GM12878 (cell line): Measurements from ENCODE around the gene ALKBH2. TPM values are rescaled to one million over a fixed set of nuclear protein-coding genes. Genes with fewer than 3 reads are reported as not detected.

Source experiments
- ATF2 ChIP-seq: IDR thresholded peaks from 2 replicates; pipeline ENCODE4 v1.6.1; 2012; ENCODE audit warnings: low read length, inconsistent platforms
- BCL11A ChIP-seq: IDR thresholded peaks from 2 replicates; pipeline ENCODE4 v1.6.1; 2011; ENCODE audit warnings: low read depth, low read length
- HCFC1 ChIP-seq: fragments of 150-350 bp; IDR thresholded peaks from 2 replicates; pipeline ENCODE4 v1.6.1; 2014; ENCODE audit warnings: low read length
- IKZF2 ChIP-seq, 2 experiments: fragments of 450-650 bp; IDR thresholded peaks; 2 replicates each; pipeline ENCODE4 v1.6.1; 2017; ENCODE audit warnings: mild to moderate bottlenecking in 2 of 2, moderate library complexity in 2 of 2
- KAT2A ChIP-seq: conservative IDR thresholded peaks from 2 replicates; pipeline ENCODE4 v1.6.1; 2011; ENCODE audit warnings: low read depth, low read length; ENCODE audit not compliant: control insufficient read depth
- SPI1 ChIP-seq: IDR thresholded peaks from 2 replicates; pipeline ENCODE4 v1.6.1; 2011; ENCODE audit warnings: low read depth, mild to moderate bottlenecking, low read length, moderate library complexity, borderline replicate concordance; ENCODE audit not compliant: insufficient read depth
- STAT1 ChIP-seq: fragments of 450-650 bp; conservative IDR thresholded peaks from 2 replicates; pipeline ENCODE4 v1.6.1; 2014; ENCODE audit warnings: antibody characterized with exemption, mild to moderate bottlenecking
- TCF7 ChIP-seq: IDR thresholded peaks from 2 replicates; pipeline ENCODE4 v1.6.1; 2014; ENCODE audit warnings: antibody characterized with exemption, borderline replicate concordance
- ZBED1 ChIP-seq: IDR thresholded peaks from 2 replicates; pipeline ENCODE4 v1.6.1; 2016; ENCODE audit warnings: borderline replicate concordance
- ZBTB4 ChIP-seq: fragments of 450-650 bp; formaldehyde crosslinking; IDR thresholded peaks from 2 replicates; pipeline ENCODE4 v1.4.0; 2022; ENCODE audit warnings: mild to moderate bottlenecking, moderate library complexity
- ZNF217 ChIP-seq: fragments of 450-650 bp; IDR thresholded peaks from 2 replicates; pipeline ENCODE4 v1.6.1; 2017; ENCODE audit warnings: antibody characterized with exemption, mild to moderate bottlenecking
- polyA plus RNA-seq, 11 experiments: library from polyadenylated mRNA; depleted of rRNA in 4 of 11; unstranded in 6 of 11; stranded (reverse) in 5 of 11; fragments of >200 nt; fragmentation: Nextera tagmentation in 4 of 11; fragmentation: Illumina TruSeq in 1 of 11; extraction: Ambion mirVana in 4 of 11; extraction: Trizol in 1 of 11; gene quantifications; 1 replicate in 1 of 11; 2 replicates in 10 of 11; pipeline versions ENCODE4 v1.2.1 to v1.2.3, GENCODE V29; 2011 to 2016; ENCODE audit warnings: inconsistent platforms in 2 of 11, missing spikeins in 2 of 11, low read depth in 1 of 11
- total RNA-seq, 4 experiments: library from RNA; depleted of rRNA in 3 of 4; stranded (reverse); fragments of >200 nt in 3 of 4; fragmentation: Illumina TruSeq in 1 of 4; extraction: Trizol in 1 of 4; gene quantifications; 2 replicates each; pipeline versions ENCODE4 v1.2.1 to v1.2.3, GENCODE V29; 2013 to 2021

Gene ALKBH2
- total and polyA plus RNA-seq, 10 of the 15 experiments (the other 5 are each of a cell fraction or from before 2014, with no cell fraction given) = 5.6 to 40.3 (median 31.2) TPM

- TF ChIP-seq ATF2 (no peak), ZBED1 (no peak), ZBTB4 (no peak), STAT1 (no peak), KAT2A (no peak), IKZF2 (IDR thresholded peaks at IDR 0.05) (no peak), SPI1 (no peak), TCF7 (no peak), BCL11A (no peak), ZNF217 (no peak), HCFC1 (no peak)
These were observed 23.7 kb downstream of the ALKBH2 start (continued) for GRCh38 chr12:109069307-109070271.
